Uterus (tissue), 4 donors: ENCODE results near the gene TCTN3. TPM values are rescaled to one million over a fixed set of nuclear protein-coding genes. Genes with fewer than 3 reads are reported as not detected.

Experiments used
- DNase-seq, 2 donors: peaks; one replicate each; pipeline ENCODE4 v3.0.0-alpha.2; 2019 to 2020
- H3K27ac ChIP-seq, 2 donors: fragments of 200-600 bp; sonication (generic); 1 replicate in 1 of 2; 2 replicates in 1 of 2; pipeline ENCODE4 v1.5.1; 2016 to 2018
- H3K27me3 ChIP-seq, 2 donors: fragments of 200-600 bp; sonication (generic); one replicate each; pipeline ENCODE4 v1.5.1; 2018 to 2019; ENCODE audit warnings: control low read depth in 1 of 2
- H3K36me3 ChIP-seq, 2 donors: fragments of 200-600 bp; sonication (generic); one replicate each; pipeline ENCODE4 v1.5.1; 2019; ENCODE audit warnings: control low read depth in 1 of 2
- H3K4me1 ChIP-seq, 2 donors: fragments of 200-600 bp; sonication (generic); one replicate each; pipeline ENCODE4 v1.5.1; 2018 to 2019; ENCODE audit warnings: control low read depth in 1 of 2
- H3K4me3 ChIP-seq, 2 donors: fragments of 200-600 bp; sonication (generic); 1 replicate in 1 of 2; 2 replicates in 1 of 2; pipeline ENCODE4 v1.5.1; 2018 to 2019; ENCODE audit warnings: mild to moderate bottlenecking in 1 of 2
- H3K9me3 ChIP-seq, 2 donors: fragments of 200-600 bp; sonication (generic); one replicate each; pipeline ENCODE4 v1.5.1; 2019; ENCODE audit warnings: control low read depth in 1 of 2
- POLR2A ChIP-seq, 2 donors: fragments of 450-650 bp; IDR thresholded peaks; one replicate each; pipeline ENCODE4 v1.6.1; 2016; ENCODE audit warnings: antibody characterized with exemption in 2 of 2, mild to moderate bottlenecking in 1 of 2, moderate library complexity in 1 of 2
- intact Hi-C: fragments of 100-400 bp; cut with DNase I; formaldehyde crosslinking; loops from one replicate; pipeline ENCODE4 v1.15.1; 2023; ENCODE audit warnings: low total_unique reads
- total RNA-seq, 4 donors: library from RNA; depleted of rRNA in 3 of 4; stranded (reverse); fragments of >200 nt in 3 of 4; gene quantifications; one replicate each; pipeline versions ENCODE4 v1.1.0 to v1.2.4, GENCODE V29; 2014 to 2023
- TF ChIP-seq, protein P1 (sequence below), 4 experiments: fragments of 200-600 bp in 2 of 4; fragments of 450-650 bp in 2 of 4; sonication (generic) in 2 of 4; IDR thresholded peaks; one replicate each; pipeline ENCODE4 v1.5.1; 2016 to 2019; ENCODE audit warnings: antibody characterized with exemption in 4 of 4, mild to moderate bottlenecking in 2 of 4, moderate library complexity in 1 of 4
- donor health status: DM: yes; HTN: yes; CAD: no.

TCTN3 gene
- total RNA-seq, 4 donors from 2014 or later: 27.6 to 41.9 (median 30.6) TPM

DNA sequence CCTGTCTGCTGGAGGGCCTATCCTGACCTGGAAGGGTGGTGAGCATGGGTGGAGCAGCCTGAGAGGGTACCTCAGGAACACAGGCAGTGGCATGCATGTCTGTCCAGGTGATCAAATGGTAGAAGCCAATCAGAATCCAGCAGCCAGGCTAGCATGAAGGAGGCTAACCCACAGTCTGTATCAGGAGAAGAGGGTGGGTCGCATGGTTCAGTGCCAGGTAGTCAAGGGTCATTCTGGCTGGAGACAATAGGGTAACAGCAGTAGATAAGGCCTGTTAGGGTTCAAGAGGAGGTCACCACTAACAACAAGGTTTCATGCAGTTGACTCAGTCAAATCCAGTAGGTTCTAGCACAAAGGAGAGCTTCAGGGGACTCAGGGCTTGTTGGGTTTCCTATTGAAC lies 47.6 kb downstream of the TCTN3 start:
- TF ChIP-seq POLR2A (IDR thresholded peaks at IDR 0.05): no peak
- TF ChIP-seq, protein P1, sequence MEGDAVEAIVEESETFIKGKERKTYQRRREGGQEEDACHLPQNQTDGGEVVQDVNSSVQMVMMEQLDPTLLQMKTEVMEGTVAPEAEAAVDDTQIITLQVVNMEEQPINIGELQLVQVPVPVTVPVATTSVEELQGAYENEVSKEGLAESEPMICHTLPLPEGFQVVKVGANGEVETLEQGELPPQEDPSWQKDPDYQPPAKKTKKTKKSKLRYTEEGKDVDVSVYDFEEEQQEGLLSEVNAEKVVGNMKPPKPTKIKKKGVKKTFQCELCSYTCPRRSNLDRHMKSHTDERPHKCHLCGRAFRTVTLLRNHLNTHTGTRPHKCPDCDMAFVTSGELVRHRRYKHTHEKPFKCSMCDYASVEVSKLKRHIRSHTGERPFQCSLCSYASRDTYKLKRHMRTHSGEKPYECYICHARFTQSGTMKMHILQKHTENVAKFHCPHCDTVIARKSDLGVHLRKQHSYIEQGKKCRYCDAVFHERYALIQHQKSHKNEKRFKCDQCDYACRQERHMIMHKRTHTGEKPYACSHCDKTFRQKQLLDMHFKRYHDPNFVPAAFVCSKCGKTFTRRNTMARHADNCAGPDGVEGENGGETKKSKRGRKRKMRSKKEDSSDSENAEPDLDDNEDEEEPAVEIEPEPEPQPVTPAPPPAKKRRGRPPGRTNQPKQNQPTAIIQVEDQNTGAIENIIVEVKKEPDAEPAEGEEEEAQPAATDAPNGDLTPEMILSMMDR (IDR thresholded peaks at IDR 0.05): no peak
- H3K36me3 ChIP-seq: no peaks in the 10 kb centered on the region
- no peaks in the 10 kb centered on the region for H3K4me1 ChIP-seq
- no peak for DNase-seq
- H3K27me3 ChIP-seq: no peaks in the 10 kb centered on the region
- intact Hi-C loops: no loop called here
- no peak overlapping the region for H3K4me3 ChIP-seq
- H3K27ac ChIP-seq: no peak overlapping the region
- H3K9me3 ChIP-seq: no peaks in the 10 kb centered on the region

- Histone ChIP-seq H3K27me3 (no peaks in the 10 kb centered on the region), H3K4me3 (no peak overlapping the region), H3K27ac (no peak overlapping the region), H3K9me3 (no peaks in the 10 kb centered on the region), H3K36me3 (no peaks in the 10 kb centered on the region), H3K4me1 (no peaks in the 10 kb centered on the region)
- no peak for DNase-seq
- intact Hi-C loops: no loop called here
- TF ChIP-seq, protein P1 (IDR thresholded peaks at IDR 0.05): no peak
- no peak for TF ChIP-seq POLR2A (IDR thresholded peaks at IDR 0.05)
Observed at GRCh38 chr10:95644901-95645300, 48.8 kb downstream of the TCTN3 start.

DNA sequence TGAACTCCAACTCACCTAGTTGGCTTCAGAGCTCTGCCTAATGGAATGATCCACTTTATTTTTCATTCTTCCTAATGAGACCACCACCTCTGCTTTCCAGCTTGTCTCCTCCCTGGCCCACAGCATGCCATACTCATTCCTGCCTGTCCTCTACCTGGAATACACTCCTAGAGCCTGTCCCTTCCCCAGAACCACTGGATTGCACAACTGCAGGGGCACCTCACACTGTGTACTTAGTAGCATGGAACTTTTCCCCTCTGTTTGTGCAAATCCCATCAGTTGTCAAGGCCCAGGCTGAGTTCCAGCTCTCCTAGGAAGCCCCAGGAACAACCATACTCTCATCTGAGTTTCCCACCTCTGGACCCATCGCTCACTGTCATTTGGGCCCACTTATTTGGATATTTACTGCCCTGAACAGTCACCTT lies 52.8 kb downstream of the TCTN3 start:
- TF ChIP-seq, protein P1 (IDR thresholded peaks at IDR 0.05): no peak
- no peak for TF ChIP-seq POLR2A (IDR thresholded peaks at IDR 0.05)
- Histone ChIP-seq H3K4me3 (no peak overlapping the region), H3K4me1 (no peaks in the 10 kb centered on the region), H3K27ac (no peak overlapping the region), H3K36me3 (no peaks in the 10 kb centered on the region), H3K9me3 (no peaks in the 10 kb centered on the region), H3K27me3 (no peaks in the 10 kb centered on the region)
- DNase-seq: no peak
- intact Hi-C loops: no loop called here

DNA sequence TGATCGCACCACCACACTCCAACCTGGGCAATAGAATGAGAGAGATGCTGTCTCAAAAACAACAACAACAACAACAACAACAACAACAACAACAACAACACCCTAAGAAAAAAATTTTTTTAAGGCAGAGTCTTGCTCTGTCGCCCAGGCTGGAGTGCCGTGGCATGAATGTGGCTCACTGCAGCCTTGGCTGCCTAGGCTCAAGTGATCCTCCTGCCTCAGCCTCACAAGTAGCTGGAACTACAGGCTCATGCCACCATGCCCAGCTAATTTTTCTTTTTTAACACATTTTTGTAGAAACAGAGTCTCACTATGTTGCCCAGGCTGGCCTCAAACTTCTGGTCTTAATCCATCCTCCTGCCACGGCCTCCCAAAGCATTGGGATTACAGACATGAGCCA lies 55.8 kb downstream of the TCTN3 start:
- Histone ChIP-seq H3K4me3 (no peak overlapping the region), H3K27ac (no peak overlapping the region), H3K4me1 (no peaks in the 10 kb centered on the region), H3K27me3 (no peaks in the 10 kb centered on the region), H3K36me3 (no peaks in the 10 kb centered on the region), H3K9me3 (no peaks in the 10 kb centered on the region)
- no peak for TF ChIP-seq POLR2A (IDR thresholded peaks at IDR 0.05)
- TF ChIP-seq, protein P1 (IDR thresholded peaks at IDR 0.05): no peak
- intact Hi-C loops: no loop called here
- no peak for DNase-seq

DNA sequence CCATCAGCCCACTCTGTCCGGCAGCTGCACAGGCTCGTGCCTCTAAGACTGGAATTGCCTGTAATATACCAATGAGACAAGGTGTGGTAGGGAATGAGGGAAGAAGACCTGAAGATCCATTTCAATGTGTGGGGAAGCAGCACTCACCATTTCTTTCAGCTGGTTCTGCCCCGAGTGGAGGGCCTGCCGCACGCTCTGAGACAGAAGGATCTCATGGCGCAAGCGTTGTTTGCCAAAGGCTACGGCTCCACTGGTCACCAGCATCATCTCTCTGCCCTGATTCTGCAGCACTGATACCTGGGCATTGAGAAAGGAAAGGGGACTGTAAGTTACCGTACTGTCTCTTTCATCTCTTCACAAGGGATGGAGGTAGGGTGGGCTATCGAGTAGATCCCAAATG lies 56.6 kb downstream of the TCTN3 start:
- Histone ChIP-seq H3K4me3 (no peak overlapping the region), H3K9me3 (no peaks in the 10 kb centered on the region), H3K27ac (no peak overlapping the region), H3K4me1 (no peaks in the 10 kb centered on the region), H3K36me3 (no peaks in the 10 kb centered on the region), H3K27me3 (no peaks in the 10 kb centered on the region)
- no peak for TF ChIP-seq POLR2A (IDR thresholded peaks at IDR 0.05)
- TF ChIP-seq, protein P1 (IDR thresholded peaks at IDR 0.05): no peak
- intact Hi-C loops: no loop called here
- DNase-seq: no peak
